SK-N-SH treated with all-trans-retinoic acid at 6 μM for 48 hours (cell line): ENCODE measurements around the gene SCIMP.

Source experiments
- ATAC-seq: fragments of 200-7000 bp; cut with Tn5 transposase; 3 replicates; pipeline ENCODE4 v1.9.1; 2020; ENCODE audit warnings: mild to moderate bottlenecking, moderate library complexity
- ARNTL ChIP-seq: fragments of 450-650 bp; formaldehyde crosslinking; IDR thresholded peaks from 2 replicates; pipeline ENCODE4 v1.5.0; 2020; ENCODE audit warnings: low read depth, mild to moderate bottlenecking, moderate library complexity, borderline replicate concordance
- BACH2 ChIP-seq: fragments of 250-450 bp; sonication (Bioruptor Pico); IDR thresholded peaks from 2 replicates; pipeline ENCODE4 v1.9.0; 2021; ENCODE audit warnings: mild to moderate bottlenecking, borderline replicate concordance
- CREB5 ChIP-seq: fragments of 250-450 bp; sonication (Bioruptor Pico); IDR thresholded peaks from 2 replicates; pipeline ENCODE4 v1.5.1; 2020; ENCODE audit warnings: low read depth, mild to moderate bottlenecking, moderate library complexity
- CSDC2 ChIP-seq: fragments of 250-450 bp; sonication (Bioruptor Pico); IDR thresholded peaks from 2 replicates; pipeline ENCODE4 v1.5.0; 2020; ENCODE audit warnings: mild to moderate bottlenecking, moderate library complexity
- ESRRG ChIP-seq: fragments of 250-450 bp; sonication (Bioruptor Pico); IDR thresholded peaks from 2 replicates; pipeline ENCODE4 v1.6.1; 2021; ENCODE audit warnings: mild to moderate bottlenecking
- GLIS3 ChIP-seq: fragments of 250-450 bp; sonication (Bioruptor Pico); IDR thresholded peaks from 2 replicates; pipeline ENCODE4 v1.5.0; 2020; ENCODE audit warnings: mild to moderate bottlenecking, moderate library complexity
- ISL1 ChIP-seq: fragments of 250-450 bp; sonication (Bioruptor Pico); IDR thresholded peaks from 2 replicates; pipeline ENCODE4 v2.1.2; 2022; ENCODE audit warnings: mild to moderate bottlenecking, moderate library complexity
- OSR1 ChIP-seq: fragments of 250-450 bp; sonication (Bioruptor Pico); IDR thresholded peaks from 2 replicates; pipeline ENCODE4 v1.8.0; 2022; ENCODE audit warnings: moderate library complexity, mild to moderate bottlenecking, inconsistent platforms
- PATZ1 ChIP-seq: fragments of 250-450 bp; sonication (Bioruptor Pico); IDR thresholded peaks from 2 replicates; pipeline ENCODE4 v1.8.0; 2020; ENCODE audit warnings: mild to moderate bottlenecking, moderate library complexity, borderline replicate concordance
- POU6F1 ChIP-seq: fragments of 250-450 bp; sonication (Bioruptor Pico); IDR thresholded peaks from 2 replicates; pipeline ENCODE4 v1.8.0; 2021; ENCODE audit warnings: low read depth, mild to moderate bottlenecking, moderate library complexity, borderline replicate concordance
- PPARA ChIP-seq: fragments of 250-450 bp; sonication (Bioruptor Pico); IDR thresholded peaks from 2 replicates; pipeline ENCODE4 v1.5.0; 2020; ENCODE audit warnings: mild to moderate bottlenecking, borderline replicate concordance
- RARB ChIP-seq: fragments of 250-450 bp; sonication (Bioruptor Pico); IDR thresholded peaks from 2 replicates; pipeline ENCODE4 v1.8.0; 2021; ENCODE audit warnings: mild to moderate bottlenecking, moderate library complexity
- SNAI2 ChIP-seq: fragments of 250-450 bp; sonication (Bioruptor Pico); IDR thresholded peaks from 2 replicates; pipeline ENCODE4 v1.5.0; 2020; ENCODE audit warnings: mild to moderate bottlenecking, moderate library complexity
- TCF4 ChIP-seq: fragments of 250-450 bp; sonication (Bioruptor Pico); IDR thresholded peaks from 2 replicates; pipeline ENCODE4 v1.8.0; 2021; ENCODE audit warnings: mild to moderate bottlenecking, moderate library complexity, borderline replicate concordance
- TOX ChIP-seq: fragments of 250-450 bp; sonication (Bioruptor Pico); IDR thresholded peaks from 2 replicates; pipeline ENCODE4 v1.8.0; 2021; ENCODE audit warnings: mild to moderate bottlenecking, moderate library complexity, borderline replicate concordance
- ZC3H10 ChIP-seq: fragments of 250-450 bp; sonication (Bioruptor Pico); IDR thresholded peaks from 2 replicates; pipeline ENCODE4 v1.5.1; 2021; ENCODE audit warnings: mild to moderate bottlenecking, moderate library complexity
- ZFP3 ChIP-seq: fragments of 250-450 bp; sonication (Bioruptor Pico); IDR thresholded peaks from 2 replicates; pipeline ENCODE4 v1.5.0; 2020; ENCODE audit warnings: mild to moderate bottlenecking, moderate library complexity
- ZFP30 ChIP-seq: fragments of 450-650 bp; formaldehyde crosslinking; IDR thresholded peaks from 2 replicates; pipeline ENCODE4 v1.5.0; 2022; ENCODE audit warnings: mild to moderate bottlenecking, moderate library complexity
- ZNF565 ChIP-seq: fragments of 450-650 bp; formaldehyde crosslinking; conservative IDR thresholded peaks from 2 replicates; pipeline ENCODE4 v1.5.0; 2020; ENCODE audit warnings: low read depth, mild to moderate bottlenecking, moderate library complexity
- ZNF70 ChIP-seq: fragments of 450-650 bp; formaldehyde crosslinking; IDR thresholded peaks from 2 replicates; pipeline ENCODE4 v1.5.0; 2020; ENCODE audit warnings: mild to moderate bottlenecking, moderate library complexity
- ZNF8 ChIP-seq: fragments of 450-650 bp; formaldehyde crosslinking; IDR thresholded peaks from 2 replicates; pipeline ENCODE4 v1.5.0; 2020; ENCODE audit warnings: mild to moderate bottlenecking, moderate library complexity
- TF ChIP-seq, protein P1 (sequence below): fragments of 250-450 bp; sonication (Bioruptor Pico); IDR thresholded peaks from 2 replicates; pipeline ENCODE4 v1.5.1; 2021; ENCODE audit warnings: mild to moderate bottlenecking, moderate library complexity

The SCIMP gene

DNA sequence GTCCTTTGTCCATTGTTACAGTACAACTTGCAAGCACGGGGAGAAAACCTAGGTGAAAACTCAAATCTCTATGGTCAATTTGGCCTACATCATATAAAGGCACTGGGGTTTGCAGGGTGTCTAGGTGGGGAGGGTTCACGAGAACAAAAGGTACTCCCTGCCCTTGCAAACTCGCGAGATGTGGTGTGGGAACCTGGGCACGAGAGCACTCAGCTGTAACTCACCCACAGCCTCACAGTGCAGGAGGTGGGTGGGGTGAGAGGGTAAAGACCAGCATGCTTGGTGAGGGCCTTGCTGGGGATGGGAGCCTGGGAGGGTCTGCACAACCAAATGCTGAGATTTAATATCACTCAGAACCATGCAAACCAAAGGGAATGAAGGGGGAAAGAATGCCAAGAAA lies 24.6 kb downstream of the SCIMP start (continued):
- TF ChIP-seq PATZ1 (CRISPR knock-in tag) (no peak), ZNF8 (CRISPR knock-in tag) (no peak), ZNF70 (CRISPR knock-in tag) (no peak), CREB5 (CRISPR knock-in tag) (no peak), BACH2 (CRISPR knock-in tag) (no peak), ARNTL (CRISPR knock-in tag) (no peak), ZNF565 (CRISPR knock-in tag) (no peak), POU6F1 (no peak), OSR1 (no peak)

GRCh38 chr17:5209396-5209795 lies 25.3 kb downstream of the SCIMP start:
- ATAC-seq = no peak
- TF ChIP-seq CREB5 (CRISPR knock-in tag) (no peak), ZC3H10 (no peak), POU6F1 (no peak), OSR1 (no peak), RARB (CRISPR knock-in tag) (no peak), PPARA (CRISPR knock-in tag) (no peak), SNAI2 (no peak), ZNF8 (CRISPR knock-in tag) (no peak), TCF4 (no peak), ESRRG (CRISPR knock-in tag) (no peak), CSDC2 (CRISPR knock-in tag) (no peak), ZFP3 (CRISPR knock-in tag) (no peak), ZNF70 (CRISPR knock-in tag) (no peak), BACH2 (CRISPR knock-in tag) (no peak), ZNF565 (CRISPR knock-in tag) (no peak)
- TF ChIP-seq, protein P1, sequence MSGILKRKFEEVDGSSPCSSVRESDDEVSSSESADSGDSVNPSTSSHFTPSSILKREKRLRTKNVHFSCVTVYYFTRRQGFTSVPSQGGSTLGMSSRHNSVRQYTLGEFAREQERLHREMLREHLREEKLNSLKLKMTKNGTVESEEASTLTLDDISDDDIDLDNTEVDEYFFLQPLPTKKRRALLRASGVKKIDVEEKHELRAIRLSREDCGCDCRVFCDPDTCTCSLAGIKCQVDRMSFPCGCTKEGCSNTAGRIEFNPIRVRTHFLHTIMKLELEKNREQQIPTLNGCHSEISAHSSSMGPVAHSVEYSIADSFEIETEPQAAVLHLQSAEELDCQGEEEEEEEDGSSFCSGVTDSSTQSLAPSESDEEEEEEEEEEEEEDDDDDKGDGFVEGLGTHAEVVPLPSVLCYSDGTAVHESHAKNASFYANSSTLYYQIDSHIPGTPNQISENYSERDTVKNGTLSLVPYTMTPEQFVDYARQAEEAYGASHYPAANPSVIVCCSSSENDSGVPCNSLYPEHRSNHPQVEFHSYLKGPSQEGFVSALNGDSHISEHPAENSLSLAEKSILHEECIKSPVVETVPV (CRISPR knock-in tag) = no peak

GRCh38 chr17:5203908-5204294 lies 30.8 kb downstream of the SCIMP start:
- ATAC-seq = no peak
- no peak for TF ChIP-seq SNAI2
- no peak for TF ChIP-seq PATZ1 (CRISPR knock-in tag)
- TF ChIP-seq BACH2 (CRISPR knock-in tag) = no peak
- TF ChIP-seq OSR1 = no peak
- TF ChIP-seq TOX = no peak
- no peak for TF ChIP-seq ZFP3 (CRISPR knock-in tag)
- TF ChIP-seq GLIS3 (CRISPR knock-in tag) = no peak
- TF ChIP-seq ISL1 (CRISPR knock-in tag) = no peak
- no peak for TF ChIP-seq POU6F1
- no peak for TF ChIP-seq ZNF8 (CRISPR knock-in tag)
- no peak for TF ChIP-seq ARNTL (CRISPR knock-in tag)
- no peak for TF ChIP-seq PPARA (CRISPR knock-in tag)
- no peak for TF ChIP-seq ZNF70 (CRISPR knock-in tag)
- TF ChIP-seq ZFP30 (CRISPR knock-in tag) = no peak
- TF ChIP-seq ZNF565 (CRISPR knock-in tag) = no peak
- no peak for TF ChIP-seq TCF4
